Muscle of leg (tissue), 11 donors: Measurements from ENCODE around the gene CLP1. TPM values are rescaled to one million over a fixed set of nuclear protein-coding genes. Genes with fewer than 3 reads are reported as not detected.

Experiments used
- DNase-seq: peaks from one replicate; pipeline ENCODE4 v3.0.0; 2013
- H3K27ac ChIP-seq: one replicate; pipeline ENCODE4 v1.5.1; 2013; ENCODE audit warnings: mild to moderate bottlenecking, low read length, control low read depth
- H3K27me3 ChIP-seq: one replicate; pipeline ENCODE4 v1.6.1; 2013; ENCODE audit warnings: low read length; ENCODE audit not compliant: control insufficient read depth, insufficient read depth
- H3K36me3 ChIP-seq: one replicate; pipeline ENCODE4 v1.6.1; 2013; ENCODE audit warnings: low read length; ENCODE audit not compliant: control insufficient read depth, insufficient read depth
- H3K4me1 ChIP-seq: one replicate; pipeline ENCODE4 v1.6.1; 2013; ENCODE audit warnings: low read length; ENCODE audit not compliant: control insufficient read depth, insufficient read depth
- H3K4me3 ChIP-seq: one replicate; pipeline ENCODE4 v1.5.1; 2013; ENCODE audit warnings: low read length, control low read depth
- H3K9me3 ChIP-seq: replicated peaks from 2 replicates; pipeline ENCODE4 v1.6.1; 2013; ENCODE audit warnings: low read depth, low read length; ENCODE audit not compliant: control insufficient read depth
- WGBS: methylation state at CpG from one replicate; pipeline ENCODE4 v1.1.5; 2013; ENCODE audit warnings: missing lambda C conversion rate; ENCODE audit not compliant: insufficient coverage; 5-methylcytosine and 5-hydroxymethylcytosine counted together
- polyA plus RNA-seq, 8 donors: library from polyadenylated mRNA; unstranded; fragments of 120-200 nt; gene quantifications; one replicate each; pipeline versions ENCODE4 v1.2.1 to v1.2.3, GENCODE V29; 2013; ENCODE audit warnings: inconsistent platforms in 1 of 8, low replicate concordance in 1 of 8; ENCODE audit not compliant: insufficient read length in 8 of 8, insufficient read depth in 1 of 8
- total RNA-seq: library from RNA; stranded (reverse); fragments of 120-200 nt; gene quantifications from one replicate; pipeline ENCODE4 v1.2.4, GENCODE V29; 2013

CLP1 gene
- total and polyA plus RNA-seq, 9 donors: 8.6 to 12.3 (median 10.2) TPM

DNA sequence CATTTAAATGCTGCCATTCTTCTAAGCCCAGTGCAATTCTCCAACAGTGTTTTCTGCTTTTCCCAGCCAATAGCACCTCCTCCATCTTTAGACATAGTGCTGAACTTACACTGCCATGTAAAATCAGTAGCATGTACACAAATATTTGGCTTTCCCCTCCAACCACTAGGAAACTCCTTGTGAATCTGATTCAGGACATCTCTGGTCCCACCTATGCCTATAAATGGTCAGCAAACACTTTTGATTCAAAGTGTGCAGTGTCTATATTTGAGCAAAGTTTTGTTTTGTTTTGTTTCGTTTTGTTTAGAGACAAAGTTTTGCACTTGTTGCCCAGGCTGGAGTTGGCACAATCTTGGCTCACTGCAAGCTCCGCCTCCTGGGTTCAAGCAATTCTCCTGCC is 32.7 kb upstream of the CLP1 start:
- H3K9me3 ChIP-seq: no peaks in the 10 kb centered on the region
- no peaks in the 10 kb centered on the region for H3K27me3 ChIP-seq
- H3K4me3 ChIP-seq: no peak overlapping the region
- no peak overlapping the region for H3K27ac ChIP-seq
- DNase-seq: no peak
- no peaks in the 10 kb centered on the region for H3K4me1 ChIP-seq
- no CpG with 5 or more reads among the region's 2 CpGs for WGBS
- H3K36me3 ChIP-seq: no peaks in the 10 kb centered on the region

- DNase-seq: no peak
- Histone ChIP-seq H3K9me3 (no peaks in the 10 kb centered on the region), H3K36me3 (no peaks in the 10 kb centered on the region), H3K27me3 (no peaks in the 10 kb centered on the region), H3K27ac (no peak overlapping the region), H3K4me1 (no peaks in the 10 kb centered on the region), H3K4me3 (no peak overlapping the region)
- WGBS: no CpG with 5 or more reads among the region's 1 CpG
These were observed 30.7 kb upstream of the CLP1 start for GRCh38 chr11:57626895-57627294.

DNA sequence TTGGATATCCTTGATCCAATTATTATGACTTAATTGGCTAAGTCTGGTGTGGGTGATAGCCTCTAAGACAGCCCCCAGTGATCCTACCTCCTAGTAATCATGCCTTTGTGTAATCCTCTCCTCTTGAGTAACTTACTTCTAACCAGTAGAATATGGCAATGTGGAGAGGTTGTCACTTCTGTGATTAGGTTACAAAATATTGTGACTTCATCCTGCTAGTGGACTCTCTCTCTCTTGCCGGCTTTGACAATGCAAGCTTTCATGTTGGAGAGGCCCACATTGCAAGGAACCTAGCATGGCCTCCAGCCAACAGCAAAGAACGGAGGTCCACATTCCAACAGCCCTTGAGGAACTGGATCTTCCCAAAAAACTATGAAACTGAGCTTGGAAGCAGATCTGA is 27.4 kb upstream of the CLP1 start:
- H3K27me3 ChIP-seq: peaks cover 3% of the 10 kb centered on the region
- DNase-seq: no peak

GRCh38 chr11:57632116-57632515 is 25.4 kb upstream of the CLP1 start:
- Histone ChIP-seq H3K4me1 (peaks cover 1% of the 10 kb centered on the region), H3K36me3 (no peaks in the 10 kb centered on the region), H3K27ac (no peak overlapping the region), H3K4me3 (no peak overlapping the region), H3K27me3 (peaks cover 3% of the 10 kb centered on the region), H3K9me3 (no peaks in the 10 kb centered on the region)
- WGBS: no CpG with 5 or more reads among the region's 5 CpGs
- no peak for DNase-seq

More for the DNA sequence above, 27.4 kb upstream of the CLP1 start:
- Histone ChIP-seq H3K27ac (no peak overlapping the region), H3K4me1 (no peaks in the 10 kb centered on the region), H3K4me3 (no peak overlapping the region), H3K36me3 (no peaks in the 10 kb centered on the region), H3K9me3 (no peaks in the 10 kb centered on the region)
- 17% methylated on average over 1 of the region's 2 CpGs for WGBS

- Histone ChIP-seq H3K4me1 (peaks cover 10% of the 10 kb centered on the region), H3K9me3 (no peaks in the 10 kb centered on the region), H3K27ac (no peak overlapping the region), H3K36me3 (no peaks in the 10 kb centered on the region), H3K4me3 (no peak overlapping the region), H3K27me3 (peaks cover 3% of the 10 kb centered on the region)
- WGBS: 40% methylated on average over 1 of the region's 6 CpGs
- no peak for DNase-seq
These were observed 24.0 kb upstream of the CLP1 start for GRCh38 chr11:57633394-57634070.

DNA sequence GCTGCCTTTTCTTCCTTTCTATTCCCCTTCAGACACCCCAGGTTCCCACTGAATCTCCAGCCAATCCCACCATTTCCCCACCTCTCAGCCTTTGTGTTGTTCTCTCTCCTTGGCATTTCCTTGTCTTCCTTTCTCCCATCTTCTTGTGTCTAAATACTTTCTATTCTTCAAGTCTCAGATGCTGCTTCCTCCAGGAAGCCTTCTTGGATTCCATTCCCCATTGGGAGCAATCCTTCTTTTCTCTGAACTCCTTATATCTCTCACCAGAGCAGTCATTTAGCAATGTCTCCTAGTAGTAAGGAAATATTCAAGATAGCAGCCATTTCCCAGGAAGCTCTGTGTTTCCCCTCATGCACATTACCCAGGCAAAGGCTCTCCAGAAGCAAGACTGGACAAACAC is 23.3 kb upstream of the CLP1 start:
- Histone ChIP-seq H3K36me3 (no peaks in the 10 kb centered on the region), H3K9me3 (no peaks in the 10 kb centered on the region)

GRCh38 chr11:57635246-57635645 is 22.3 kb upstream of the CLP1 start:
- Histone ChIP-seq H3K4me3 (no peak overlapping the region), H3K36me3 (peaks cover 1% of the 10 kb centered on the region), H3K27ac (no peak overlapping the region), H3K27me3 (peaks cover 3% of the 10 kb centered on the region), H3K9me3 (no peaks in the 10 kb centered on the region), H3K4me1 (peaks cover 24% of the 10 kb centered on the region)
- DNase-seq: no peak
- 96% methylated on average over 5 of the region's 8 CpGs for WGBS

More for the DNA sequence above, 23.3 kb upstream of the CLP1 start:
- Histone ChIP-seq H3K27me3 (peaks cover 3% of the 10 kb centered on the region), H3K4me1 (peaks cover 15% of the 10 kb centered on the region), H3K27ac (no peak overlapping the region), H3K4me3 (no peak overlapping the region)
- DNase-seq: no peak

DNA sequence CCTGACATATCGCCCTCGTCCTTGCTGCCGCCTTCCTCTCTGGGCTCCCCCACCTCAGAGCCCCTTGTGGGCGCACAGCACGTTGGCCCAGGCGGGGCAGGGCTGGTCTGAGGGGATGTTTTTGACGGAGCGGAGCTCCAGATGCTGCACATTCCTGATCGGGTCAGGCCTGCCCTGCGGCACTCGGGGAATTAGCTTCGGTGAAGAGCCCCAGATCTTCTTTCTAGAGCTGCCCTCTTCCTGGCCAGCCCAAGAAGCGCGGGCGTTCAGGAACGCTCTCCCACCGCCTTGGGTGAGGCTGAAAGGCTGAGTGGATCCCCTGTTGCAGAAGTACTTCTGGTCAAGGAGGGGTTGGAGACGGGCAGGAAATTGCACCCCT is 19.9 kb upstream of the CLP1 start:
- H3K36me3 ChIP-seq: peaks cover 11% of the 10 kb centered on the region
- WGBS: 3% methylated on average over 12 of the region's 18 CpGs

GRCh38 chr11:57638005-57638781 is 19.4 kb upstream of the CLP1 start:
- peak; percentile 98 for DNase-seq
- H3K27me3 ChIP-seq: no peaks in the 10 kb centered on the region
- H3K36me3 ChIP-seq: peaks cover 11% of the 10 kb centered on the region
- peak overlapping the region; percentile 96 for H3K27ac ChIP-seq
- H3K9me3 ChIP-seq: no peaks in the 10 kb centered on the region
- 0% methylated on average over 26 of the region's 47 CpGs for WGBS
- H3K4me3 ChIP-seq: peak overlapping the region; percentile 95
- H3K4me1 ChIP-seq: peaks cover 41% of the 10 kb centered on the region

More for the DNA sequence above, 19.9 kb upstream of the CLP1 start:
- Histone ChIP-seq H3K27me3 (no peaks in the 10 kb centered on the region), H3K27ac (peak overlapping the region; percentile 96), H3K4me1 (peaks cover 41% of the 10 kb centered on the region), H3K9me3 (no peaks in the 10 kb centered on the region), H3K4me3 (peak overlapping the region; percentile 95)
- DNase-seq: peak; percentile 56

- Histone ChIP-seq H3K4me1 (peaks cover 45% of the 10 kb centered on the region), H3K27me3 (no peaks in the 10 kb centered on the region), H3K9me3 (no peaks in the 10 kb centered on the region), H3K4me3 (peak overlapping the region; percentile 95), H3K36me3 (peaks cover 15% of the 10 kb centered on the region), H3K27ac (peak overlapping the region; percentile 96)
- under 1% methylated on average over 12 of the region's 19 CpGs for WGBS
- peak; percentile 32 for DNase-seq
These were observed 18.7 kb upstream of the CLP1 start for GRCh38 chr11:57638811-57639320.
